Karpas-422 (cell line): Measurements from ENCODE around the gene DHCR24. TPM values are rescaled to one million over a fixed set of nuclear protein-coding genes. Genes with fewer than 3 reads are reported as not detected.

ENCODE experiments used
- DNase-seq: peaks from one replicate; pipeline ENCODE4 v3.0.0-alpha.2; 2015
- H2AFZ ChIP-seq: fragments of 200-600 bp; sonication (generic); 2 replicates; pipeline ENCODE4 v1.6.1; 2014; ENCODE audit warnings: antibody characterized with exemption, low read length, mixed read lengths
- H3K27ac ChIP-seq: fragments of 200-600 bp; sonication (generic); 2 replicates; pipeline ENCODE4 v1.5.1; 2014; ENCODE audit warnings: mild to moderate bottlenecking, low read length, moderate library complexity
- H3K27me3 ChIP-seq: fragments of 200-600 bp; sonication (generic); 2 replicates; pipeline ENCODE4 v1.6.1; 2014; ENCODE audit warnings: low read length, mixed read lengths
- H3K36me3 ChIP-seq: fragments of 200-600 bp; sonication (generic); 2 replicates; pipeline ENCODE4 v1.6.1; 2014; ENCODE audit warnings: low read length, mixed read lengths; ENCODE audit not compliant: insufficient read depth
- H3K4me1 ChIP-seq: fragments of 200-600 bp; sonication (generic); 2 replicates; pipeline ENCODE4 v1.6.1; 2014; ENCODE audit warnings: mild to moderate bottlenecking, low read length, mixed read lengths
- H3K4me2 ChIP-seq: fragments of 200-600 bp; sonication (generic); 2 replicates; pipeline ENCODE4 v1.6.1; 2014; ENCODE audit warnings: low read length, low read depth, mild to moderate bottlenecking; ENCODE audit not compliant: poor library complexity, severe bottlenecking
- H3K4me3 ChIP-seq: fragments of 200-600 bp; sonication (generic); 2 replicates; pipeline ENCODE4 v1.5.1; 2014; ENCODE audit warnings: mild to moderate bottlenecking, antibody characterized with exemption, low read length, mixed read lengths
- H3K79me2 ChIP-seq: fragments of 200-600 bp; sonication (generic); 2 replicates; pipeline ENCODE4 v1.6.1; 2014; ENCODE audit warnings: mild to moderate bottlenecking, low read length, mixed read lengths
- H3K9ac ChIP-seq: fragments of 200-600 bp; sonication (generic); 2 replicates; pipeline ENCODE4 v1.6.0; 2014; ENCODE audit warnings: low read length
- H3K9me2 ChIP-seq: fragments of 200-600 bp; sonication (generic), shearing (Covaris generic); replicated peaks from 2 replicates; pipeline ENCODE4 v1.6.0; 2014; ENCODE audit warnings: mild to moderate bottlenecking, low read length, moderate library complexity; ENCODE audit not compliant: insufficient read depth
- H3K9me3 ChIP-seq: fragments of 300-700, 200-600 bp; sonication (generic); 2 replicates; pipeline ENCODE4 v1.6.1; 2014; ENCODE audit warnings: low read length, mixed read lengths
- H4K20me1 ChIP-seq: fragments of 200-600 bp; sonication (generic); 2 replicates; pipeline ENCODE4 v1.6.1; 2014; ENCODE audit warnings: mild to moderate bottlenecking, antibody characterized with exemption, low read length, low read depth; ENCODE audit not compliant: insufficient read depth
- total RNA-seq: library from RNA; depleted of rRNA; stranded (reverse); fragments of >200 nt; shearing (Covaris generic); gene quantifications from 2 replicates; pipeline ENCODE4 v1.2.3, GENCODE V29; 2014; ENCODE audit warnings: low replicate concordance

The DHCR24 gene
- total RNA-seq, 1 experiment from 2014 or later: 115 TPM

DNA sequence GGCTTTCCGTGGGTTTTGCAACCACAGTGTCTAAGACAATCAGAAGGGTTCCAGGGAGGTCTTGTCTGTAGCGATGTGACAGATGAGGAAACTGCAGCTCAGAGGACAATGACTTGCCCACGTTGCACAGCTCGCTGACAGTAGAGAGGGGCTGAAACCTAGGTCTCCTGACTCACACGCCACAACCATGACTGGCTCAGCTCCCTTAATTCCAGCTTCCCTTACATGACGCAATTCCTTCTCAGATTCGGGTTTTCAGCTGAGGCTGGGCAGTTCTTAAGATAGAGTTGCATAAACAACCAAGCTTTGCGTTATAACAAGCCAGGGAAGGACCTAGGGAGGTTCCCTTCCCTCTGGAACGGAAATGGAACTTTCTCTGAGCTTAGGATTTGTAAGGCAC, 36.3 kb downstream of the DHCR24 start:
- no peak for DNase-seq
- Histone ChIP-seq H3K4me2 (no peak overlapping the region), H3K4me1 (no peaks in the 10 kb centered on the region), H3K27ac (no peak overlapping the region), H3K27me3 (no peaks in the 10 kb centered on the region), H4K20me1 (peaks cover 8% of the 10 kb centered on the region; the same call in 1 of the 2 replicates), H3K4me3 (no peak overlapping the region), H2AFZ (no peak overlapping the region), H3K9me3 (no peaks in the 10 kb centered on the region), H3K9ac (no peak overlapping the region), H3K79me2 (no peaks in the 10 kb centered on the region), H3K36me3 (peaks cover 35% of the 10 kb centered on the region), H3K9me2 (no peaks in the 10 kb centered on the region)

- Histone ChIP-seq H3K27ac (no peak overlapping the region), H3K4me1 (no peaks in the 10 kb centered on the region), H3K27me3 (no peaks in the 10 kb centered on the region), H3K36me3 (peaks cover 35% of the 10 kb centered on the region), H4K20me1 (peaks cover 8% of the 10 kb centered on the region; the same call in 1 of the 2 replicates), H3K9ac (no peak overlapping the region), H3K4me3 (no peak overlapping the region), H3K4me2 (no peak overlapping the region), H3K79me2 (no peaks in the 10 kb centered on the region), H3K9me3 (no peaks in the 10 kb centered on the region), H3K9me2 (no peaks in the 10 kb centered on the region), H2AFZ (no peak overlapping the region)
- no peak for DNase-seq
Measured at GRCh38 chr1:54850069-54850730, 36.8 kb downstream of the DHCR24 start.

DNA sequence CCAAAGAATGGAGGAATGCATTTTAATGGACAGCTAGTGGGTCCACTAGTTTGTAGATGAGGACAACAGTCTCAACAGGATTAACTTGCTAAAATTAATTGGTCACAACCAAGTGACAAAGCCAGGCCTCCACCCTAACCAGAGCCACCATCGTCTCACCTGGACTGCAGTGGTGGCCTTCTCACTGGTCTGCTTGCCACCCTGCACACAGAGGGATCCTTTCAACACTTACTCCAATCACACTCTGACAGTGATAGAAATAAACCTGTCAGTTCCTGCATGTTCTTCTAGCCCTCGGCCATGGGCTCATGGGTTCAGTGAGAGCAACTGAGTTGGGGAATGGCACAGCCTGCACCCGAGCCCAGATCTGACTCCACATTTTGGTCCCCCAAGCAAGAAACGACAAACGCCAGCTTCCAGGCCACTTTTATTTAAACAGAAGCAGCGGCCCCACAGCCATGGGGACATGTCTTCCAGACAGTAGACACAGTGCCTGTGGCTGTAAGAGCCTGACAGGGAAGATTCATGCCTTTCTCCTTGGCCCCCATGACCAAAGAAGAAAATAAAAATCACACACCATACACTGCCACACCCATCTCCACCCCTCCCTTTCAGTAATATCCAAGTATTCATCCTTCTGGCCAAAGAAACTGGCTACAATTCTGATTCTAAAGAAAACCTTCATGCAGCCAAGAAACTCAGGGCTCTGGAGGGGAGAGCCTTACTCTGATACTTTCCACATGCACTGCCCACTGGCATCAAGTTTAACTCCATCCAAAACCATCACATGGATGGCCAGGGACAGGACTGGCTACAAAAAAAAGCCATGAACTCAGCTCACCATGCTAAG, 37.6 kb downstream of the DHCR24 start:
- DNase-seq: no peak
- Histone ChIP-seq H3K36me3 (peaks cover 31% of the 10 kb centered on the region), H3K27me3 (no peaks in the 10 kb centered on the region)

GRCh38 chr1:54848134-54848948, 38.7 kb downstream of the DHCR24 start:
- Histone ChIP-seq H3K27me3 (no peaks in the 10 kb centered on the region), H3K27ac (no peak overlapping the region), H3K9ac (no peak overlapping the region), H3K79me2 (no peaks in the 10 kb centered on the region), H3K9me2 (no peaks in the 10 kb centered on the region), H3K9me3 (no peaks in the 10 kb centered on the region), H2AFZ (no peak overlapping the region), H4K20me1 (0 out of 2 replicates have a peak, but pooled peaks cover 4% of the 10 kb centered on the region), H3K4me1 (no peaks in the 10 kb centered on the region), H3K4me2 (no peak overlapping the region), H3K4me3 (no peak overlapping the region), H3K36me3 (peaks cover 26% of the 10 kb centered on the region; the same call in 1 of the 2 replicates)
- no peak for DNase-seq

More for the DNA sequence above, 37.6 kb downstream of the DHCR24 start:
- H2AFZ ChIP-seq: no peak overlapping the region
- H3K9ac ChIP-seq: no peak overlapping the region
- no peaks in the 10 kb centered on the region for H3K4me1 ChIP-seq
- peaks cover 8% of the 10 kb centered on the region; the same call in 1 of the 2 replicates for H4K20me1 ChIP-seq
- H3K4me2 ChIP-seq: no peak overlapping the region
- no peak overlapping the region for H3K27ac ChIP-seq
- H3K79me2 ChIP-seq: no peaks in the 10 kb centered on the region
- no peak overlapping the region for H3K4me3 ChIP-seq
- no peaks in the 10 kb centered on the region for H3K9me2 ChIP-seq
- H3K9me3 ChIP-seq: no peaks in the 10 kb centered on the region

DNA sequence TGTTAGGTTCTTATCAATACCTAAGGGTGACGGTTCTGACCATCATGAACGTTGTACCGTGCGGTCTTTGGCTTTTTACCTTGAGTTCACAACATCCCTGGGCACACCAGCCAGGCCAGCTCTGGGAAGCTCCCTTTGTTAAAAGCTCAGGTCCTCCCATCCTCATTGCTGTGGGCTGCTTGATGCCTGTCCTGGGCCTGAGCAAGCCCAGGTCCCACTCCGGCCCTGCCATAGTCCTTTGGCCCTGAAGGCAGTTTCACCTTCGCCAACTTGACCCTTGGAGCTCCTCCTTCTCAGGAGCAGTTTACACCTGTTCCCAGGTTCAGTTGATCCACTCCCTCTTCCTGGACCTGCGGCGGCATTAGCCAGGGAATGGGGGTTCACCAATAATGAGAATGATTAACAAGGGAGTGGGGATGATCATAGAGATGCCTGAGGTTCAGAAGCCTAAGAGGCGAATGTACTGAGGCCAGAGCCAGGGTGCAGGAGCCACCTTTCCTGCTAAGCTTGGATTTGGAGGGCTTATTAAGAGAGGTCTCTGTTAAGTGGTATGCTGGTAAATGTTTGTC, 40.2 kb downstream of the DHCR24 start:
- H3K36me3 ChIP-seq: peaks cover 15% of the 10 kb centered on the region; the same call in 1 of the 2 replicates
- no peak overlapping the region for H3K4me2 ChIP-seq
- 0 out of 2 replicates have a peak, but pooled peaks cover 4% of the 10 kb centered on the region for H4K20me1 ChIP-seq
- no peaks in the 10 kb centered on the region for H3K4me1 ChIP-seq
- no peak overlapping the region for H3K9ac ChIP-seq
- H2AFZ ChIP-seq: no peak overlapping the region
- H3K9me2 ChIP-seq: no peaks in the 10 kb centered on the region
- H3K9me3 ChIP-seq: no peaks in the 10 kb centered on the region
- no peaks in the 10 kb centered on the region for H3K27me3 ChIP-seq
- no peak overlapping the region for H3K4me3 ChIP-seq
- H3K27ac ChIP-seq: no peak overlapping the region
- DNase-seq: no peak
- no peaks in the 10 kb centered on the region for H3K79me2 ChIP-seq

DNA sequence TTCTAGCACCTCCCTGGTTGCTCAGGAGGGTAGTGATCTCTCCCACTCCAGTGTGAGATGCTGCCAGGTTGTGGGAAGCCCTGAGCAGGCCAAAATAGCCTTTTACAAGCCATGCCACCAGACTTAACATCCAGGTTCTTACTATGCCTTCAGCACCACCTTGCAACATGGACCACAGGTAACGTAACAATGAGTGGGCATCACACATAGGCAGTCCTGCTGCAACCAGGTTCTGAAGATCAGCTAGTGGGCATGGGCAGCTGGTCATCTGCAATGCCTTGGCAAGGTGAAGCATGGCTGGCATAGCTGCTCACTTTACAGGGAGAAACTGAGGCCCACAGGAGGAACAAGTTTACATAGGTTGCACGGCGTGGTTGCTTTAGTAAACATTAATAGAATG, 40.7 kb downstream of the DHCR24 start:
- H3K79me2 ChIP-seq: no peaks in the 10 kb centered on the region
- H3K9me2 ChIP-seq: no peaks in the 10 kb centered on the region
- no peaks in the 10 kb centered on the region for H3K4me1 ChIP-seq
- no peak overlapping the region for H3K27ac ChIP-seq
- no peak overlapping the region for H3K4me2 ChIP-seq
- H3K27me3 ChIP-seq: no peaks in the 10 kb centered on the region
- no peak for DNase-seq
- H3K9ac ChIP-seq: no peak overlapping the region
- peaks cover 10% of the 10 kb centered on the region; the same call in 1 of the 2 replicates for H3K36me3 ChIP-seq
- no peak overlapping the region for H2AFZ ChIP-seq
- H3K4me3 ChIP-seq: no peak overlapping the region
- 0 out of 2 replicates have a peak, but pooled peaks cover 4% of the 10 kb centered on the region for H4K20me1 ChIP-seq
- H3K9me3 ChIP-seq: no peaks in the 10 kb centered on the region

DNA sequence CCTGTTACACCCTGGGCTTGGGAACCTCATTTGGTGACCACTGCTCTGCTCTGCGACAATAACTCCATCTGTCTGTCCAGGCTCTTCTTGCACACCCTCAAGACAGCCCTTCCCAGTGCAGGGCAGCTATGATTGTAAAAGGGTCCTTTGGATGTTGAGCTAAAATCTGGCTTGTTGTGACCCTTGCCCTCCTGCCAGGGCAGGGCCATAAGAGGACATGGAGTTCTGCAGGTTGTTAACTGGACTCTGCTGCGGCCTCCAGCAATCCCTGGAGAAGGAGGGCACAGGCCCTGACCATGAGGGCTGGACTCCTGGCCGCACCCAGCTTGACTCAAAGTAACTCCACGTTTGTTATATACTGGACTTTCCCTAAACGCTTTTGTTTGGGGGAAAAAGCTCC, 41.2 kb downstream of the DHCR24 start:
- DNase-seq: no peak
- Histone ChIP-seq H3K9me2 (no peaks in the 10 kb centered on the region), H3K79me2 (no peaks in the 10 kb centered on the region), H3K4me2 (no peak overlapping the region), H3K4me1 (no peaks in the 10 kb centered on the region), H3K27ac (no peak overlapping the region), H4K20me1 (0 out of 2 replicates have a peak, but pooled peaks cover 2% of the 10 kb centered on the region), H3K27me3 (no peaks in the 10 kb centered on the region), H3K4me3 (no peak overlapping the region), H3K9ac (no peak overlapping the region), H3K36me3 (peaks cover 5% of the 10 kb centered on the region; the same call in 1 of the 2 replicates), H2AFZ (no peak overlapping the region), H3K9me3 (no peaks in the 10 kb centered on the region)
